GM19395 (cell line): ENCODE measurements around the gene TAPBP.
"Not testable (repeated sequence)": the region's sequence is repeated elsewhere in the genome, so short reads cannot be mapped to it uniquely, and the experiment has no call there.

ENCODE experiments used
- ATAC-seq: cut with Tn5 transposase; IDR thresholded peaks from one replicate; pipeline ENCODE4 v1.9.1; 2021; ENCODE audit warnings: mild to moderate bottlenecking, moderate library complexity; ENCODE audit not compliant: unreplicated experiment

The TAPBP gene

DNA sequence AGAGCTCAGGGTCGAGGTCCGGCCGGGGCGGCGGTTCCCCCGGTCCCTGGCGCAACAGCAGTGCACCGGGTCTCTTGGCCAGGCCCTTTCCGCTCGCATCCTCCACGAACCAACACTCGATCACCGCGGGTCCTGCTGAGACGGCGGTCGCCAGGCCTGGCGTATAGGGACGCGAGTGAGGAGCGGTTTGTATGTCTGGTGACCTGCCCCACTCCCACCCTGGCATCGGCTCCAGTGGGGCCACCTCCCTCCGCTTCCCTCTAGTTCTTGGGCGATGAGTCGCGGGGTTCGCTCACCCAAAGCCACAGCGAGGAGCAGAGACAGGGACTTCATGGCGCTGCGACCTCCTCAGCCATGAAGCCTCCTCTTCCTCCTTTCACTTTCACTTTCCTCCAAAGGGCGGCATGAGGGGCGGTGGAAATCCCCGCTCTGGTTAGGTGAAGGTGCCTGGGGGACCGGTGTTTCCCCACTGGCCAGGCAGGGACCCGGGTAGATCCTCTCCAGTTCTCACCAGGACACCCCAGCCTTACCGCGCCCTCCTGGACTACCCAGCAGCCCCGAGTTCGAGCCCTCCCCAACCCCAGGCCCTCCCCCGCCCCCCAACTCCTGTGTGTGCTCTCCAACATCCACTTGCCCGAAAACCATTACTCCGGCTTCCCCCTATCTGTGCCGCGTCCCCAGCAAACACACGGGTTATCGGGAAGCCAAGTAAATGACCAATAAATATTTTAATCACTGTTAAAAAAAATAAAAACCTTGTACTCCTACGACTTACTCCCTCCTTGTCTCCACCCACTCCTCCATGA lies at the start of gene TAPBP:
Gene TAPBP, minus strand, starts transcription at position 370 of the 806 bp plus-strand sequence. Its CDS starts 37 bp downstream, at position 333.
- ATAC-seq: peak; percentile 50

DNA sequence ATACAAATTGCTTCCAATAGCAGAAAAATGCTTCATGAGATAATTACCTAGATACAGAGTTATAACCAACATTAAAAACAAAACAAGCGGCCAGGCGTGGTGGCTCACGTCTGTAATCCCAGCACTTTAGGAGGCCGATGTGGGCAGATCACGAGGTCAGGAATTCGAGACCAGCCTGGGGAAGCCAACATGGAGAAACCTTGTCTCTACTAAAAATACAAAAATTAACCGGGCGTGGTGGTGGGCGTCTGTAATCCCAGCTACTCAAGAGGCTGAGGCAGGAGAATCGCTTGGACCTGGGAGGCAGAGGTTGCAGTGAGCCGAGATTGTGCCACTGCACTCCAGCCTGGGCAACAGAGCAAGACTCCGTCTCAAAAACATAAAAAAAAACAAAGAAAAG lies 49.6 kb upstream of the TAPBP start:
- ATAC-seq: not testable (repeated sequence)

DNA sequence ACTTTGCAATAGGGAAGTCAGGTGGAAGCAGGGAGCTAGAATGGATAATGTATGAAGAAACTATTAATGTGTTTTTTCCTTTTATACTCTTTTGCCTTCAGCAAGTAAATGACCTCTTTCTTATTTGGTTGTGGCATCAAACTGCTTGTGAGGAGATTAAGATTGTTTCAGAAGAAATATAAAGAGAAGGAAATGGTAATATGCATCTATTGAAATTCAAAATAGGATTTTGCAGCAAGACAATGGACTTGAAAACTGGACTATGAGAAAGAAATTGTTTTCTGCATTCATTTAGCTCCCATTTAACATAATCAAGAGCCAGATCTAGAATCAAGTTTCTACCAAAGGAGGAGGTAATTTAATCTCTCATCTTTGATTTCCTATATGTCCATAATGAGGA lies 45.5 kb upstream of the TAPBP start:
- no peak for ATAC-seq

DNA sequence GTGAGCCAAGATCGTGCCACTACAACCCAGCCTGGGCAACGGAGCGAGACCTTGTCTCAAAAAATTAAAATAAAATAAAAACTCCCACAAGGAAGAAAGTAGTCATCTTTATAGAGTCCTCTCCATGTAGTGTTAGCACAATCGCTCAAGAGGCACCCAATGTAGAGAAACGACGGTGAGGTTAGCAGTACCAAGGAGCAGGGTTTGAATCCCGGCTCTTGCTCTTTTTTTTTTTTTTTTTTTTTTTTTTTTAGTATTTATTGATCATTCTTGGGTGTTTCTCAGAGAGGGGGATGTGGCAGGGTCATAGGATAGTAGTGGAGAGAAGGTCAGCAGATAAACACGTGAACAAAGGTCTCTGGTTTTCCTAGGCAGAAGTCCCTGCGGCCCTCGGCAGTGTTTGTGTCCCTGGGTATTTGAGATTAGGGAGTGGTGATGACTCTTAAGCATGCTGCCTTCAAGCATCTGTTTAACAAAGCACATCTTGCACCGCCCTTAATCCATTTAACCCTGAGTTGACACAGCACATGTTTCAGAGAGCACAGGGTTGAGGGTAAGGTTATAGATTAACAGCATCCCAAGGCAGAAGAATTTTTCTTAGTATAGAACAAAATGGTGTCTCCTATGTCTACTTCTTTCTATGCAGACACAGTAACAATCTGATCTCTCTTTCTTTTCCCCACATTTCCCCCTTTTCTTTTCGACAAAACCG lies 43.4 kb upstream of the TAPBP start:
- ATAC-seq: not testable (repeated sequence)

DNA sequence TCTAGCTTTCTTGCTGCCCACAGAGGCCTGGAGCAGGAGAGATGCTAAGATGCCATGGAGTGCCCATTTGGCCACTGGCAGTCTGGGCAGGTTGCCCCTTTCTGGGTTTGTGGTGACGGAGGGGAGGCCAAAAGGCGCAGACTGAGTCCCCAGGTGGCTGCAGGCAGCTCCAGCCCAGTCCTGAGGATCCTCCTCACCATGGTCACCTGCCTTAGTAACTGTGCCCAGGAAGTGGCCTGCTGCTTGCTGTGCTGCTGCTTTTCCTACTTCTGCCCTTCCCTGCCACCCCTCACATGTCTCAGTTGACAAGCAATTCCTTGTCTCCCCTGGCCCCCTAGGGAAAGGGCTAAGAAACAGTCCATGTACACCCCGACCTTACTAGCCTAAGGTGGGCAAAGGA lies 42.4 kb upstream of the TAPBP start:
- no peak for ATAC-seq

DNA sequence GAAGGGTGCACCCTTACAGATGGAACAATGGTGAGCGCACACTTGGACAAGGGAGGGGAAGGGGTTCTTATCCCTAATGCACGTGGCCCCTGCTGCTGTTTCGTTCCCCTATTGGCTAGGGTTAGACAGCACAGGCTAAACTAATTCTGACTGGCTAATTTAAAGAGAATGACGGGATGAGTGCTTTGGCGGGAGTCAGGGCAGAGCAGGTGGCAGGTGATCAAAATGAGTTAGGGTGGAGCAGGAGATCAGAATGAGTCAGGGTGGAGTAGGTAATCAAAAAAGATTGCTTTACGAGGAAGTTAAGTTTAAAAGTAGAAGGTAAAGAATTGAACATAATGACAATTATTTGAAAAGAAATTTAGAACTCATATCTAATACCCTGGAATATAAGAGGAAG lies 42.0 kb upstream of the TAPBP start:
- not testable (repeated sequence) for ATAC-seq

DNA sequence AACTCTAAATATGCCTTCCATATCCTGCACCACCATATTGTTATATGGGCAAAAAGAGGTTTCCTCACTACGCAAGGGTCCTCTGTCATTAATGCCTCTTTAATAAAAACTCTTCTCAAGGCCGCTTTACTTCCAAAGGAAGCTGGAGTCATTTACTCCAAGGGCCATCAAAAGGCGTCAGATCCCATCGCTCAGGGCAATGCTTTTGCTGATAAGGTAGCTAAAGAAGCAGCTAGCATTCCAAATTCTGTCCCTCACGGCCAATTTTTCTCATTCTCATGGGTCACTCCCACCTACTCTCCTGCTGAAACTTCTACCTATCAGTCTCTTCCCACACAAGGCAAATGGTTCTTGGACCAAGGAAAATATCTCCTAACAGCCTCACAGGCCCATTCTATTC lies 33.9 kb upstream of the TAPBP start:
- ATAC-seq: no peak

DNA sequence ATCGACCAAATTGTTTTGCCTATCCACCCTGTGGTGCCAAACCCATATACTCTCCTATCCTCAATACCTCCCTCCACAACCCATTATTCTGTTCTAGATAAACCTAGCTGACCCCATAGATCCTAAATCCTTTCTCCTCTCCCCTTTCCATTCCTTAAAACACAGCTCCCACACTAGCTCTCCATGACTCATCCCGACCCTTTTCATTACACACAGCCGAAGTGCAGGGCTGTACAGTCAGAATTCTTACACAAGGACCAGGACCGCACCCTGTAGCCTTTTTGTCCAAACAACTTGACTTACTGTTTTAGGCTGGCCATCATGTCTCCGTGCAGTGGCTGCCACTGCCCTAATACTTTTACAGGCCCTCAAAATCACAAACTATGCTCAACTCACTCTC lies 33.1 kb upstream of the TAPBP start:
- not testable (repeated sequence) for ATAC-seq

DNA sequence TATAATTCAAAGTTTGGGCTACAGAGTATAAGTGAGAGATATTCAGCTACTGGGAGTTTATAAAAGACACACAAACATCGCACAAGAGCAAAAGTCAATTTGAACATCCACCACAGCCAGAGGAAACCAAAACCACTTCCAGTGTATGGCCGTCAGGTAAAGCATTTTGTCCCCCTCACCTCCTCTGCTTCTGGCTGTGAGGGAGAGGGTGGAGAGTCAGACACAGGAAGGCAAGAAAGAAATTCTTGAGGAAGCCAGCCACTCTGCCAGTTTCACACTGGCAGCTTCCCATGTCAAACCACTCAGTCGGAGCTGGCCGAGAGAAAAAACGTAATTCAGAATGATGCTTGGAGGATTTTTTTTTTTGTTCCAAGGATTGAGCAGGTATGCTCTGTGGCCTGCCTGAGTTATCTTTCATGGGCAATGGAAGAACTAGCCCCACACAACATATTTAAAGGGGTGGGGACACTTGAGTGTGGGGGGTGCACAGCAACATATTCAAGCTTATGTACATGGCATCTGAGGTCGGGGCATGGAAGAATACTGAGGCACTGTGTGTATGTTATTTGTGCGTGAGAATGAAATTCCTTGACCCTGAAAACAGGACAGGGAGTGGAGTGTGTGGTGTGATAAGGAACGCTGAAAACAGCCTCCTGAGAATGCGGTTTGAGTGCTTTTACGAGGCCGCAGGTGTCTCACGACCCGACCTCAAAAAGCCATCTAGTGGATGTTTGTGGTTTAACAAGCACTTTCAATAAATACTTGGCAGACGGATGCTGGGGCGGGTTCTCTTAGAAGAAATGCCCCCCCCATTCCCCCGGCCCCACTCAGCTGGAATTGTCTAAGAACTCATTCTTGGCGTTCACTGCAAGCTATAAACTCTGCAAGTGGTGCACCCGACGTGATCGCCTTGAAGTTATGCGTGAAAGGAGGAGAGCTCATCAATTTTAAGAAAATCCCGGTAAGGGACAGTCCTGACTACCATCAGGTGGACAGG lies 31.1 kb upstream of the TAPBP start:
- ATAC-seq: no peak

DNA sequence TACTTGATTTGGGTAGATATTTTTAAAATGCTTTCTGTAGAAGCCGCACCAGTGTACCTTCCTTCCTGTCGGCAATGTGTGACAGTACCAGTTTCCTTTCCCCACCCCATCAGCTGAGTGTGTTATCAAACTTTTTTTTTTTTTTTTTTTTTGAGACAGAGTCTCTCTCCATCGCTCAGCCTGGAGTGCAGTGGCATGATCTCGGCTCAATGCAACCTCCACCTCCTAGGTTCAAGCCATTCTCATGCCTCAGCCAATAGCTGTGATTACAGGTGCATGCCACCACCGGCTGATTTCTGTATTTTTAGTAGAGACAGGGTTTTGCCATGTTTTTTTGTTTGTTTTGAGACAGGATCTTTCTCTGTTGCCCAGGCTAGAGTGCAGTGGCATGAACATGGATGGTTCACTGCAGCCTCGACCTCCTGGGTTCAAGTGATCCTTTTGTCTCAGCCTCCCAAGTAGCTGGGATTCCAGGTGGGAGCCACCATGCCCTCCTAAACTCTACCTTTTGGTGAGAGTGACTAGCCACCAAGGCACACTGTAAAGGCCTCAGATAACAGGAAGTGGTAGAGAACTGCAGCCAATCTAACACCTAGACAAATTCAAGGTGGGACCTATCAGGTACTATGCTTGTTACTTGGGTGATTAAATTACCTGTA lies 30.2 kb upstream of the TAPBP start:
- ATAC-seq: no peak

DNA sequence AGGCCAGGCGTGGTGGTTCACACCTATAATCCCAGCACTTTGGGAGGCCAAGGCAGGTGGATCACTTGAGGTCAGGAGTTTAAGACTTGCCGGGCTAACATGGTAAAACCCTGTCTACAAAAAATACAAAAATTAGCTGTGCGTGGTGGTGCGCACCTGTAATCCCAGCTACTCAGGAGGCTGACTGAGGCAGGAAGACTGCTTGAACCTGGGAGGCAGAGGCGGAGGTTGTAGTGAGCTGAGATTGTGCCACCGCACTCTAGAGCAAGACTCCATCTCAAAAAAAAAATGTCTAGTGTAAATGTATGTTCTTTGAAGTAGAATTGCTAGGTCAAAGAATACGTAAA lies 29.7 kb upstream of the TAPBP start:
- not testable (repeated sequence) for ATAC-seq

DNA sequence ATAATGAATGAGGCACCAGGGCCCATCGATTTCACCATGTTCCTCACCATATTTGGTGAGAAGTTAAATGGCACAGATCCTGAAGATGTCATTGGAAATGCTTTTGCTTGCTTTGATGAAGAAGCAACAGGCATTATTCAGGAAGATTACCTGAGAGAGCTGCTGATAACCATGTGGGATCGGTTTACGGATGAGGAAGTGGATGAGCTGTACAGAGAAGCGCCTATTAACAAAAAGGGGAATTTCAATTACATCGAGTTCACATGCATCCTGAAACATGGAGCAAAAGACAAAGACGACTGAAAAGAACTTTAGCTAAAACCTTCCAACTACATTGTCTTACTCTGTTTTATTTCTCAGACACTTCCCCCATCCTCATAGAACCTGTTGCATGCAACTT lies 25.3 kb upstream of the TAPBP start:
- no peak for ATAC-seq

DNA sequence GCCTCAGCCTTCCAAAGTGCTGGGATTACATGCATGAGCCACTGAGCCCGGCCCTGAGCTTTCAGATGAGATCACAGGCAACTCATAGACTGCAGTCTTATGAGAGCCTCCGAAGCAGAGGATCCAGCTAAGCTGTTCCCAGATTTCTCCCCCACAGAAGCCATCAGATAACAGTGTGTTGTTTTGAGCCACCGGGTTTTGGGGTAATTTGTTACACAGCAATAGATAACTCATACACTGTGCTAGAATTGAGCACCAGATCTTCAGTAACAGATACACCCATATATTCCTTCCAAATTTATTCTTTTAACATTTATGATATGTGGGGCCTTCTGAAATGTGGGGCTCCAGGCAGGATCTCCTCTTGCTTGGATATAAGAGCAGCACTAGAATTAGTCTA lies 22.6 kb upstream of the TAPBP start:
- no peak for ATAC-seq

DNA sequence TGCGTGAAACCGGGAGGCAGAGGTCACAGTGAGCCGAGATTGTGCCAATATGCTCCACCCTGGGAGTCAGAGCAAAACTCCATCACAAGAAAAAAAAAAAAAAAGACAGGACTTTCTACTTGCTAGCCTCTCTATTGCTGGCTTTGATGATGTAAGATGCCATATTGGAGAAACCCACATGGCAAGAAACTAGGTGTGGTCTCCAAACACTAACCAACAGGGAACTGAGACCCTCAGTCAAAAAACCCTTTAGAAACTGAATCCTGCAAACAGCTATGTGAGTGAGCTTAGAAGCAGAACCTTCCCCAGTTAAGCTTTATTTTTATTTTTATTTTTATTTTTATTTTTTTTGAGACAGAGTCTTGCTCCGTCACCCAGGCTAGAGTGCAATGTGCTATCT lies 22.0 kb upstream of the TAPBP start:
- ATAC-seq: no peak

DNA sequence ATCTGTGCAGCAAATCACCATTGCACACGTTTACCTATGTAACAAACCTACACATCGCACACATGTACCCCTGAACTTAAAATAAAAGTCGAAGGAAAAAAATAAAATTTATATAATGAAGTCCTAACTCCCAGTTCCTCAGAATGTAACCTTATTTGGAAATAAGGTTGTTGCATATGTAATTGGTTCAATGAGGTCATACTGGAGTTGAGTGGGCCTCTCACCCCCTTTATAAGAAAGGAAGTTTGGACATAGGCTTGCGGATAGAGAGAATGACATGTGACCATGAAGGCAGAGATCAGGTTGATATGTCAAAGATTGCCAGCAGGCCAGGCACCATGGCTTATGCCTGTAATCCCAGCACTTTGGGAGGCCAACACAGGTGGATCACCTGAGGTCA lies 19.8 kb upstream of the TAPBP start:
- no peak for ATAC-seq

DNA sequence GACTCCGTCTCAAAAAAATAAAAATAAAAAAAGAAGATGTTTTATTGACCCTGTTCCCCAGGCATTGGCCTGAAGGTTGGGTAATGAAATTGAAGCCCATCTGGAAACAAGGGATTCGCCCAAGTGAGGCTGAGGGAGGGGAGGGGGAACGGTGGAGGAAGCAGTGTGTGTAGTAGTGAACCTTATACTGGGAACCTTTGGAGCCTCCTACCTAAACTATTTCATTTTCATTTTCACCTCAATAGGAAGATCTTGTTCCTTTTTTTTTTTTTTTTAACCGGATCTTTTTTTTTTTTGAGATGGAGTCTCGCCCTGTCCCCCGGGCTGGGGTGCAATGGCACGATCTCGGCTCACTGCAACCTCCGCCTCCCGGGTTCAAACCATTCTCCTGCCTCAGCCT lies 16.9 kb upstream of the TAPBP start:
- ATAC-seq: no peak

DNA sequence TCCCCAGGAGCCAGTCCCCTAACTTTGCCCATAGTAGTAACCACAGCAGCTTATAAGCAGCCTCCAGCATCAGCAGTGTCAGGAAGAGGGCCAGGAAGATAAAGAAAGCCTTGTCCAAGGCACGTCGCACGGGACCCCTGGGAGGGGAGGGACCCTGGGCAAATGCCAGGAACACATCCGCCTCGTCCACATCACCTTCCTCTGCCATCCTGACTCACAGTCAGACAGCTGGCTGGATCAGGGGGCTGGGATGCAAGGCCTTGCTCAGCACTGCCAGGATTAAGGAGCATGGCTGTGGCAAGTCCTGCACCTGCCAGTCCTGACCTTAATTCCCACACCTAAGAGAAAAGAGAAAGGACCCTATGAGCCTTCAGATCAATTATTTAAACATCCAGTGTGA lies 15.2 kb upstream of the TAPBP start:
- no peak for ATAC-seq

DNA sequence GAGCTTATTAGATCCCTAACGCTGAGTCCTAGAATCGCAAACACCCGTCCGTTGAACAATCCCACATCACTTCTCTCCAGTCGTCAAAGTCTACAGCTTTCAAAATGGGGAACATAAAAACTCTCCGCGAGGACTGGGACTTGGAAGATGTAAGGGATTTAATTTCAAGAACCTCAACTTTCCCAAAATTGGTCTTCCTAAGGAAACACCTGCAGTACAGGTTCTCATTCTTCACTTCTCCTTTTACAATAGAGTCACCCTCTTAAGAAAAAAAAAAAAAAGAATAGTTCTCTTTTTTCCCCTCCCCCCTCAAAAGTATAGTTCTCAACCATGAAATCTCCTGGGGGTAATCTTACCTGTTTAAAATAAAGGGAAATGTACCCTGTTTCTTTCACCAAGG lies 10.2 kb upstream of the TAPBP start:
- no peak for ATAC-seq

DNA sequence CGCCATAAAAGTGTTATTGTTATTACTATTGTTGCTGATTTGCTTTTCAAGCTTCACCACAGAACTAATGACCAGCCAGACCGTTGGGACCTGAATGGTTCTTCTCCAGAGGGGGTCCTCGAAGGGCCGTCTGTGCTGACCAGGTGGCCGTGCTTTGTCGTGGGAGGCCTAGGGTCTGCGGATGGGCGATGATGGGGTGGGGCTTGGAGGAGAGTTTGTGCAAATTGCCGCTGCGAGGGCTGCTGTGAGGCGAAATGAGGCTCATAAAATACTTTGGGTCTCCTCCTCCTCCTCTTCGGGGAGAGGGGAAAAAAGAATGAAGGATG lies 9.7 kb upstream of the TAPBP start:
- ATAC-seq: peak; percentile 9

DNA sequence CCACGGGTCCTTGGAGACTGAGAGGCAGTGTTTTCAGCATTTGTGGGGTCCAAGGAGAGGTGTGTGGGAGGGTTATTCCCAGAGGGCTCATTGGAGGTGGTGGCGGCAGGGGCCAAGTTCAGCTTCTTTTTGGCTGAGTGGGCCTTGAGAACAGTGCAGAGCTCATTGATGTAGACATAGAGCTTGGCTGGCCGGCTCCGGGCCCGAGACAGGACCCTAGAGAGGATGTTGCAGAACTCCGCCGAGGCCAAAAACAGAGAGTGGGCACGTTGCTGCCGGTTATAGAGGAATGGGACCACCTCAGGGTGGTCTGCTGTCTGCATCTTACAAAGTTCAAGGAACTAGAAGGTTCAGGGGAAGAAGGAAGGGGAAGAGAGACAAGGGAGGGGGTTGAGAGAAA lies 7.3 kb upstream of the TAPBP start:
- ATAC-seq: no peak
